HCT116 (cell line): ENCODE data around the gene CA12. TPM values are rescaled to one million over a fixed set of nuclear protein-coding genes. Genes with fewer than 3 reads are reported as not detected.
A peak's percentile ranks its signal among the peaks of the same experiment; 100 is the strongest.

Source experiments
- ATAC-seq: fragments of 200-7000 bp; cut with Tn5 transposase; 2 replicates; pipeline ENCODE4 v1.9.1; 2020; ENCODE audit warnings: mild to moderate bottlenecking, moderate library complexity
- BruUV-seq: library from RNA; stranded (reverse); fragments of 400-500 nt; replicated peaks from 2 replicates; lab custom pipeline; 2021; lab: Mats Ljungman, UMichigan
- CTCF ChIA-PET: fragments of 300-600 bp; sonication (Branson Sonifier 250); formaldehyde crosslinking; loops from one replicate; lab custom pipeline; 2021; ENCODE audit warnings: antibody characterized with exemption; lab: Charles Lee
- POLR2A ChIA-PET: fragments of 300-600, 350-600 bp; sonication (Branson Sonifier 250); formaldehyde crosslinking; loops from one replicate; lab custom pipeline; 2021; ENCODE audit warnings: antibody characterized with exemption; lab: Charles Lee
- RAD21 ChIA-PET, 2 experiments: fragments of 300-600 bp; sonication (Branson Sonifier 250); formaldehyde crosslinking; loops; one replicate each; lab custom pipeline; 2023; ENCODE audit warnings: low total read pairs in 2 of 2; ENCODE audit not compliant: uncharacterized antibody in 2 of 2, unreplicated experiment in 2 of 2, low non-redundant PET in 1 of 2; lab: Charles Lee
- DNase-seq: peaks from one replicate; pipeline ENCODE4 v3.0.0-alpha.2; 2010; ENCODE audit warnings: low read depth, low spot score
- H2AFZ ChIP-seq: fragments of 200-600 bp; shearing (Covaris generic), sonication (generic); 2 replicates; pipeline ENCODE4 v1.6.1; 2017; ENCODE audit warnings: low read depth, mixed run types, mixed read lengths, antibody characterized with exemption, low read length; ENCODE audit not compliant: poor library complexity, severe bottlenecking
- H3K27ac ChIP-seq: 2 replicates; pipeline ENCODE4 v1.5.1; 2012; ENCODE audit warnings: low read depth, low read length
- H3K27me3 ChIP-seq: fragments of 200-600 bp; sonication (generic); 2 replicates; pipeline ENCODE4 v1.6.1; 2016; ENCODE audit warnings: mixed run types, low read length, mixed read lengths; ENCODE audit not compliant: insufficient read depth
- H3K36me3 ChIP-seq, 2 experiments: fragments of 200-500 bp in 1 of 2; fragments of 200-600 bp in 1 of 2; sonication (Bioruptor generic) in 1 of 2; sonication (generic) in 1 of 2; 2 replicates each; pipeline versions ENCODE4 v1.5.1 to v1.6.1; 2014 to 2016; ENCODE audit warnings: low read length in 2 of 2, inconsistent platforms in 1 of 2, mixed read lengths in 1 of 2, mixed run types in 1 of 2; ENCODE audit not compliant: insufficient read depth in 2 of 2, control insufficient read depth in 1 of 2
- H3K4me1 ChIP-seq, 2 experiments: fragments of 200-600 bp in 1 of 2; sonication (generic) in 1 of 2; 2 replicates each; pipeline versions ENCODE4 v1.5.1 to v1.6.1; 2012 to 2017; ENCODE audit warnings: low read length in 2 of 2, inconsistent platforms in 1 of 2, mild to moderate bottlenecking in 1 of 2, mixed read lengths in 1 of 2, mixed run types in 1 of 2, moderate library complexity in 1 of 2; ENCODE audit not compliant: insufficient read depth in 2 of 2, control insufficient read depth in 1 of 2
- H3K4me2 ChIP-seq: fragments of 200-600 bp; sonication (generic); 2 replicates; pipeline ENCODE4 v1.6.1; 2017; ENCODE audit warnings: mixed run types, low read length, mixed read lengths
- H3K4me3 ChIP-seq, 2 experiments: fragments of 200-600 bp in 1 of 2; sonication (generic) in 1 of 2; replicated peaks in 1 of 2; 2 replicates each; pipeline ENCODE4 v1.5.1; 2011 to 2016; ENCODE audit warnings: low read length in 2 of 2, control low read depth in 1 of 2, low read depth in 1 of 2, mild to moderate bottlenecking in 1 of 2, mixed read lengths in 1 of 2, mixed run types in 1 of 2
- H3K79me2 ChIP-seq: fragments of 200-600 bp; sonication (generic); 2 replicates; pipeline ENCODE4 v1.6.1; 2017; ENCODE audit warnings: mild to moderate bottlenecking, mixed run types, low read length, moderate library complexity, mixed read lengths; ENCODE audit not compliant: insufficient read depth
- H3K9ac ChIP-seq: fragments of 200-600 bp; sonication (generic); 2 replicates; pipeline ENCODE4 v1.6.1; 2016; ENCODE audit warnings: low read length, mixed read lengths
- H3K9me2 ChIP-seq: fragments of 200-600 bp; sonication (generic), shearing (Covaris generic); 2 replicates; pipeline ENCODE4 v1.6.1; 2017; ENCODE audit warnings: mixed run types, mild to moderate bottlenecking, moderate library complexity; ENCODE audit not compliant: insufficient read depth
- H3K9me3 ChIP-seq, 2 experiments: fragments of 200-500 bp in 1 of 2; fragments of 200-600 bp in 1 of 2; sonication (Bioruptor generic) in 1 of 2; sonication (generic) in 1 of 2; 2 replicates each; pipeline ENCODE4 v1.6.1; 2014 to 2017; ENCODE audit warnings: low read length in 2 of 2, mixed read lengths in 2 of 2, inconsistent platforms in 1 of 2, low read depth in 1 of 2, mild to moderate bottlenecking in 1 of 2, mixed run types in 1 of 2, moderate library complexity in 1 of 2; ENCODE audit not compliant: control insufficient read depth in 1 of 2, insufficient read depth in 1 of 2
- H4K20me1 ChIP-seq: fragments of 200-600 bp; sonication (generic), shearing (Covaris generic); 2 replicates; pipeline ENCODE4 v1.6.1; 2017; ENCODE audit warnings: mixed run types, mild to moderate bottlenecking, moderate library complexity; ENCODE audit not compliant: insufficient read depth
- ATF3 ChIP-seq: IDR thresholded peaks from 2 replicates; pipeline ENCODE4 v1.6.1; 2012
- CBX3 ChIP-seq: IDR thresholded peaks from 2 replicates; pipeline ENCODE4 v1.6.1; 2012; ENCODE audit warnings: low read depth
- CEBPB ChIP-seq: IDR thresholded peaks from 2 replicates; pipeline ENCODE4 v1.6.1; 2012; ENCODE audit warnings: low read depth
- CTCF ChIP-seq, 3 experiments: fragments of 200-600 bp in 1 of 3; sonication (generic) in 1 of 3; IDR thresholded peaks in 2 of 3; conservative IDR thresholded peaks in 1 of 3; 2 replicates each; pipeline ENCODE4 v1.5.1; 2012 to 2017; ENCODE audit warnings: low read depth in 2 of 3, low read length in 2 of 3, antibody characterized with exemption in 1 of 3, borderline replicate concordance in 1 of 3, control low read depth in 1 of 3, mild to moderate bottlenecking in 1 of 3, mixed read lengths in 1 of 3, mixed run types in 1 of 3, moderate library complexity in 1 of 3; ENCODE audit not compliant: insufficient read depth in 1 of 3
- EGR1 ChIP-seq: IDR thresholded peaks from 2 replicates; pipeline ENCODE4 v1.6.1; 2012; ENCODE audit warnings: low read depth
- EZH2phosphoT487 ChIP-seq: fragments of 200-600 bp; IDR thresholded peaks from 2 replicates; pipeline ENCODE4 v1.6.1; 2018; ENCODE audit warnings: antibody characterized with exemption, borderline replicate concordance
- FOSL1 ChIP-seq: IDR thresholded peaks from 2 replicates; pipeline ENCODE4 v1.6.1; 2012; ENCODE audit warnings: low read depth
- JUND ChIP-seq: IDR thresholded peaks from 2 replicates; pipeline ENCODE4 v1.6.1; 2012
- POLR2A ChIP-seq: IDR thresholded peaks from 2 replicates; pipeline ENCODE4 v1.7.0; 2011; ENCODE audit warnings: borderline replicate concordance; ENCODE audit not compliant: insufficient read depth, insufficient read length; ENCODE audit errors: extremely low read depth
- REST ChIP-seq: IDR thresholded peaks from 2 replicates; pipeline ENCODE4 v1.6.1; 2012; ENCODE audit warnings: low read depth
- SIN3A ChIP-seq: IDR thresholded peaks from 2 replicates; pipeline ENCODE4 v1.6.1; 2012; ENCODE audit warnings: low read depth
- SP1 ChIP-seq: IDR thresholded peaks from 2 replicates; pipeline ENCODE4 v1.6.1; 2012; ENCODE audit warnings: low read depth
- SRF ChIP-seq: IDR thresholded peaks from 2 replicates; pipeline ENCODE4 v1.6.1; 2012; ENCODE audit warnings: low read depth
- TCF7L2 ChIP-seq: IDR thresholded peaks from 2 replicates; pipeline ENCODE4 v1.7.0; 2011; ENCODE audit warnings: borderline replicate concordance, inconsistent platforms; ENCODE audit not compliant: insufficient read depth, insufficient read length; ENCODE audit errors: extremely low read depth
- YY1 ChIP-seq: IDR thresholded peaks from 2 replicates; pipeline ENCODE4 v1.6.1; 2011; ENCODE audit warnings: low read length, low read depth, moderate library complexity, mild to moderate bottlenecking; ENCODE audit not compliant: insufficient replicate concordance; ENCODE audit errors: extremely low read depth
- ZFX ChIP-seq: fragments of 450-650 bp; IDR thresholded peaks from 2 replicates; pipeline ENCODE4 v1.6.1; 2017
- ZNF274 ChIP-seq: fragments of 200-500 bp; sonication (Bioruptor generic); IDR thresholded peaks from 2 replicates; pipeline ENCODE4 v1.6.1; 2014; ENCODE audit warnings: mild to moderate bottlenecking, low read depth, low read length, inconsistent platforms
- intact Hi-C: fragments of 100-400 bp; cut with micrococcal nuclease; formaldehyde crosslinking; loops from 2 replicates; pipeline ENCODE4 v1.10.0; 2022
- total RNA-seq: library from RNA; stranded (reverse); gene quantifications from one replicate; pipeline ENCODE4 v1.2.1, GENCODE V29; 2021; ENCODE audit not compliant: unreplicated experiment
- TF ChIP-seq, protein P1 (sequence below): IDR thresholded peaks from 2 replicates; pipeline ENCODE4 v1.6.1; 2011; ENCODE audit warnings: mild to moderate bottlenecking, low read length, moderate library complexity; ENCODE audit not compliant: insufficient replicate concordance; ENCODE audit errors: extremely low read depth
- TF ChIP-seq, protein P2 (sequence below): IDR thresholded peaks from 2 replicates; pipeline ENCODE4 v1.6.1; 2012

The CA12 gene
- total RNA-seq, 1 experiment from 2014 or later = 1.8 TPM

DNA sequence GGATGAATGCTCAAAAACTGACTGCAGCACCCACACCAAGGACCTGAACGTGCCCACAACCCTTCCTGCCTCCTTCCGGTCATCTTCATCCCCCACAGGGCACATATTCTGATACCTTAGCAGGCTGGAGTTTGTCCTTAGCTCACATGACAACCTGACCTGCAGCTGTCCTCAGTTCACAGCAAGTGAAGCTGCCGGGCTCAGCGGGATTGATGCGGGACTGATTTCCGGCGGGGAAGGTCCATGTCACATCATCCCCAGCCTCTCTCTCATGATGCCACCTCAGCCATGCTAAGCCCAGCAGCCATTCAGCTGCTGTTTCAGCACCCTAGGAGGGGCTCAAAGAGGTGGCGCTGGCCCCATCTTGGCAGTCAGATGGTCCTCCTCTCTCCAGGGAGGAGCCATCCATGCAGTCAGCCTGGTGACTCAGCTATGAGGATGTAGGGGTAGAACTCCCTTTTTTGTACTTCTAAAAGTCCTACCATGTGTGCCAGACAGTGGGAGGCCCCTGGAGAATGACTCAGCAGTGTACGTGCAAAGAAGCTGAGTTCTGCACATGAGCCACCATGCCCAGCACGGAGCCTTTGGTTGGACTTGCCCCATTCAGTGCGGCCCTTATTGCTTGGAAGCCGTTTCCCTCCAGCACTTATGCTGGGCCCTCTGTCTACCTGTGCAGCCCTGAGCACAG lies 9.5 kb downstream of the CA12 start:
- POLR2A ChIA-PET = interaction anchor here (0.6 to 0.7 kb wide), 2 partner anchors 10 to 95 kb away, joined by 3 read pairs; partner anchors contain the start of genes APH1B and CA12
- Histone ChIP-seq H4K20me1 (no peaks in the 10 kb centered on the region), H3K27me3 (no peaks in the 10 kb centered on the region), H3K79me2 (no peaks in the 10 kb centered on the region), H3K27ac (peak overlapping the region; percentile 13; the same call in 1 of the 2 replicates), H3K4me3 (no peak overlapping the region; a peak in 1 of 4 replicates), H3K36me3 (no peaks in the 10 kb centered on the region), H3K9me2 (no peaks in the 10 kb centered on the region), H3K4me2 (peak overlapping the region; percentile 64), H3K9me3 (no peaks in the 10 kb centered on the region), H3K4me1 (peaks cover 21 to 32% of the 10 kb centered on the region in 2 experiments), H2AFZ (no peak overlapping the region), H3K9ac (no peak overlapping the region)
- intact Hi-C loops = no loop called here
- DNase-seq (peak; percentile 38), ATAC-seq (peak; percentile 87)
- BruUV-seq = no TSS peak
- RAD21 ChIA-PET = no interaction called here
- CTCF ChIA-PET = interaction anchor here (0.8 kb wide), 1 partner anchor 30 kb away, joined by 3 read pairs; no protein-coding TSS in a partner anchor
- no peak for TF ChIP-seq EZH2phosphoT487
- TF ChIP-seq ZNF274 = no peak
- peak; percentile 69 for TF ChIP-seq JUND
- TF ChIP-seq, protein P1, sequence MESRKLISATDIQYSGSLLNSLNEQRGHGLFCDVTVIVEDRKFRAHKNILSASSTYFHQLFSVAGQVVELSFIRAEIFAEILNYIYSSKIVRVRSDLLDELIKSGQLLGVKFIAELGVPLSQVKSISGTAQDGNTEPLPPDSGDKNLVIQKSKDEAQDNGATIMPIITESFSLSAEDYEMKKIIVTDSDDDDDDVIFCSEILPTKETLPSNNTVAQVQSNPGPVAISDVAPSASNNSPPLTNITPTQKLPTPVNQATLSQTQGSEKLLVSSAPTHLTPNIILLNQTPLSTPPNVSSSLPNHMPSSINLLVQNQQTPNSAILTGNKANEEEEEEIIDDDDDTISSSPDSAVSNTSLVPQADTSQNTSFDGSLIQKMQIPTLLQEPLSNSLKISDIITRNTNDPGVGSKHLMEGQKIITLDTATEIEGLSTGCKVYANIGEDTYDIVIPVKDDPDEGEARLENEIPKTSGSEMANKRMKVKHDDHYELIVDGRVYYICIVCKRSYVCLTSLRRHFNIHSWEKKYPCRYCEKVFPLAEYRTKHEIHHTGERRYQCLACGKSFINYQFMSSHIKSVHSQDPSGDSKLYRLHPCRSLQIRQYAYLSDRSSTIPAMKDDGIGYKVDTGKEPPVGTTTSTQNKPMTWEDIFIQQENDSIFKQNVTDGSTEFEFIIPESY = no peak
- TF ChIP-seq TCF7L2 = no peak
- 0 out of 2 replicates have a peak, but pooled peaks have one; percentile 54 for TF ChIP-seq SRF
- no peak for TF ChIP-seq CEBPB
- no peak for TF ChIP-seq SIN3A
- no peak for TF ChIP-seq CTCF (IDR thresholded peaks at IDR 0.05 in 2 of 3, conservative IDR thresholded peaks at IDR 0.05 in 1 of 3; ENCODE audit: borderline replicate concordance in 1 of 3, insufficient read depth in 1 of 3, low read depth in 2 of 3, low read length in 2 of 3)
- no peak for TF ChIP-seq POLR2A
- peak; percentile 66; the same call in 1 of the 2 replicates for TF ChIP-seq CBX3
- TF ChIP-seq, protein P2, sequence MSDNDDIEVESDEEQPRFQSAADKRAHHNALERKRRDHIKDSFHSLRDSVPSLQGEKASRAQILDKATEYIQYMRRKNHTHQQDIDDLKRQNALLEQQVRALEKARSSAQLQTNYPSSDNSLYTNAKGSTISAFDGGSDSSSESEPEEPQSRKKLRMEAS = peak; percentile 52; the same call in 1 of the 2 replicates
- TF ChIP-seq ZFX = no peak
- no peak for TF ChIP-seq YY1
- no peak for TF ChIP-seq EGR1
- TF ChIP-seq FOSL1 = peak; percentile 71
- TF ChIP-seq ATF3 = no peak
- peak; percentile 31; the same call in 1 of the 2 replicates for TF ChIP-seq SP1
- TF ChIP-seq REST = no peak
